Dendritic cell treated with granulocyte-macrophage colony-stimulating factor and Interleukin-4, amounts not matched to agents 40 ng/mL and 50 ng/mL, for 4 days (primary cell): ENCODE measurements around the gene DTNB.

Experiments
- H3K27ac Mint-ChIP-seq: one replicate; pipeline ENCODE4 v1.8.0; 2022; ENCODE audit warnings: mild to moderate bottlenecking, mixed read lengths
- H3K27me3 Mint-ChIP-seq: one replicate; pipeline ENCODE4 v1.8.0; 2022; ENCODE audit warnings: mild to moderate bottlenecking, mixed read lengths
- H3K36me3 Mint-ChIP-seq: one replicate; pipeline ENCODE4 v1.8.0; 2022; ENCODE audit warnings: low read depth, mixed read lengths
- H3K4me1 Mint-ChIP-seq: one replicate; pipeline ENCODE4 v1.8.0; 2022; ENCODE audit warnings: low read depth, mixed read lengths
- H3K4me3 Mint-ChIP-seq: one replicate; pipeline ENCODE4 v1.8.0; 2022; ENCODE audit warnings: mild to moderate bottlenecking, moderate library complexity, mixed read lengths
- H3K9me3 Mint-ChIP-seq: one replicate; pipeline ENCODE4 v1.8.0; 2022; ENCODE audit warnings: mixed read lengths
- intact Hi-C: fragments of 100-400 bp; cut with micrococcal nuclease; formaldehyde crosslinking; loops from one replicate; pipeline ENCODE4 v1.15.0; 2022

Gene DTNB

DNA sequence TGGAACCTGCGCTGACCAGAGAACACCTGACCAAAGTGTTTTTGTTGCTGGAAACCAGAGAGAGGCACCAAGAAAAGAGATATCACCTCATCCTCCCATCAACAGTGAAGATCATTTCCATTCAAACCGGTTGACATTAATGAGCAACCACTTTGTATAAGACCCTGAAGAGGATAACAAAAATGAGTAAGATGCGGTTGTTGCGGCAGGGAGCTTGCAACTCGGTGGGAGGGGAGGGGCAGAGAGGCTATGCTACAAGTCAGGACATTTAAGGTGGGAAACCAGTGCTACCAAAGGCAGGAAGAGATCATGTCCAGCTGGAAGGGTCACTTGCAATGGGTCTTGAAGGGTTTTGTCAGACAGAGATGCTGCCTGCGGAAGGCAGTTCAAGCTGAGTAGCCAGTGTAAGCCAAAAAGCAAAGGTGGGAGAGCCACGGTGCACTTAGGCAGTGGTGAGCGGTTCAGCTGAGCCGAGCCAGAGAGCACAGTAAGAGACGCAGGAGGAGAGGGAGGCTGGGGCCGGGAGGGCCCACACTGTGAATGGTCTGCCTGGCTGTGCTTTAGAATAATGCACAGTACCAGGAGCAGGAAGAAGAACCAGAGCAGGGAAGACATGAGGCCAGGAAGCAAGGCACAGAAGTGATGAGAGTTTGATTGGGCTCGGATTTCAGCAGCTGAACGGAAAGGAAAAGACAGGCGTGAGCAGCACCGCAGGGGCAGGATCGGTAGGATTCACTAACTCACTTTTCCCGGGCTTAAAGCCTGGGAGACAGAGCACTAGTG lies 24.4 kb upstream of the DTNB start:
- H3K9me3 Mint-ChIP-seq = no peaks in the 10 kb centered on the region
- H3K27ac Mint-ChIP-seq = no peak overlapping the region
- no peaks in the 10 kb centered on the region for H3K36me3 Mint-ChIP-seq
- intact Hi-C loops = no loop called here
- H3K27me3 Mint-ChIP-seq = no peaks in the 10 kb centered on the region
- no peaks in the 10 kb centered on the region for H3K4me1 Mint-ChIP-seq
- H3K4me3 Mint-ChIP-seq = no peak overlapping the region

DNA sequence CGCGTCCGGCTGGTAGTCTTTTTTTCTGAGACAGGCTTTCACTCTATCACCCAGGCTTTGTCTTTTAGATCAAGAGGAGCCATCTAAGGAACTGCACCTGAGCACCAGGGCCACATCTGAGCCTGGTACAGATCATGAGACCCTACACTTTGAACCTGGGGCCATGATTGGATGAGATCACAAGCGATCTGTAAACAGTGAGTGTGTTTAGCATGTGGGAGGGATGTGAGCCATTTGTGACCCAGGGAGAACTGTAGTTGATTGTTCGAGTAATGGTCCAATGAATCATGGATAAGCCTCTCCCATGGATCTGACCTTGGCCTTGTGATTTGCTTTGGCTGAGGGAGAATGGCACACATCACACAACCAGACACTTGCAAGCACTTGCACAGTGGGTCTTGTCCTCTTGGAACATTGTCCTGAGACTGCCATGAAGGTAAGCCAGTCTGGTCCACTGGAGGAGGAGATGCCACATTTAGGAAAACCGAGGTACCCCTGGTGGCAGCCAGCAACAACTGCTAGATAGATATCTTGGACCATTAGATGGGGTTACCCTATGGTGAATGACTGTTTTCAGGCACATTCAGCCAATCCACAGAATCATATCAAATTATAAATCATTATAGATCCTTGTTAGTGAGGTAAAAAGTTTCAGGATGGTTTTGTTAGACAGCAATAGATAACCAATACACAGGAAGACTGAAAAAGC lies 19.5 kb upstream of the DTNB start:
- intact Hi-C loops = no loop called here
- Mint-ChIP-seq H3K4me3 (no peak overlapping the region), H3K27me3 (no peaks in the 10 kb centered on the region), H3K36me3 (no peaks in the 10 kb centered on the region), H3K9me3 (no peaks in the 10 kb centered on the region), H3K4me1 (no peaks in the 10 kb centered on the region), H3K27ac (no peak overlapping the region)

DNA sequence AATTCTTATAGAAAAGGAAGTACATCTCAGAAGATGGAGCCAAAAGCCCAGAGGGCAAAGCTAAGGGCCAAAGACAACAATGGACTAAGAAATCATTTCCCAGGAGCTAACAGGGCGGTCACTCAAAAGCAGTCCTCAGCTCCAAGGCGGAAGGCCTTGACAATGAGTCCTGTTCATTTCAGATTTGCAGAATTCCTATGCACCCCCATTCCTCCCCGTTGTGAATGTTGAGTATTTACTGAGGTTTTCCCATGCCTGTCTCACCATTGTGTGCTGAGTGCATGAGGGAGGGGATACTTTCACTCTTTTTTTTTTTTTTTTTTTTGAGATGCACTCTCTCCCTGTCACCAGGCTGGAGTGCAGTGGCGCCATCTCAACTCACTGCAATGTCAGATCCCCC lies 18.8 kb upstream of the DTNB start:
- Mint-ChIP-seq H3K27ac (no peak overlapping the region), H3K4me1 (no peaks in the 10 kb centered on the region), H3K36me3 (no peaks in the 10 kb centered on the region), H3K4me3 (no peak overlapping the region), H3K27me3 (no peaks in the 10 kb centered on the region), H3K9me3 (no peaks in the 10 kb centered on the region)
- intact Hi-C loops = no loop called here

DNA sequence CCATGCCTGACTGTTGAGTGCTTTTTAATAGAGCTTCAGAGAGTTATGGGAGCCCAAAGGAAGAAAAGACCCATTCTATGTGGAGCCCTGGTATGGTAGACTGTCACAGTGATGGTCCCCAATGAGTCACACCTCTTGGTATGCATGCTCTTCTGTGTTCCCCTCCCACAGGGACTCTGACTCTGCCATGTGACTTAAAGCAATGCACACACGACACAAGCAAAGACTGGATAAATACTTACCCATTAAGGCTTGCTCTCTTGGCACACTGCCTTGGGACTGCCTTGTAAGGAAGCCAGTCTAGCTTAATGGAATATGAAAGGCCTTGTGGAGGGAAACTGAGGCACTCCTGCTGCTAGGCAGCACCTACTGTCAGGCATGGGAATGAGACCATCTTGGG lies 16.7 kb upstream of the DTNB start:
- H3K36me3 Mint-ChIP-seq = no peaks in the 10 kb centered on the region
- H3K4me1 Mint-ChIP-seq = no peaks in the 10 kb centered on the region
- H3K9me3 Mint-ChIP-seq = no peaks in the 10 kb centered on the region
- H3K4me3 Mint-ChIP-seq = no peak overlapping the region
- no peaks in the 10 kb centered on the region for H3K27me3 Mint-ChIP-seq
- H3K27ac Mint-ChIP-seq = no peak overlapping the region
- intact Hi-C loops = no loop called here

DNA sequence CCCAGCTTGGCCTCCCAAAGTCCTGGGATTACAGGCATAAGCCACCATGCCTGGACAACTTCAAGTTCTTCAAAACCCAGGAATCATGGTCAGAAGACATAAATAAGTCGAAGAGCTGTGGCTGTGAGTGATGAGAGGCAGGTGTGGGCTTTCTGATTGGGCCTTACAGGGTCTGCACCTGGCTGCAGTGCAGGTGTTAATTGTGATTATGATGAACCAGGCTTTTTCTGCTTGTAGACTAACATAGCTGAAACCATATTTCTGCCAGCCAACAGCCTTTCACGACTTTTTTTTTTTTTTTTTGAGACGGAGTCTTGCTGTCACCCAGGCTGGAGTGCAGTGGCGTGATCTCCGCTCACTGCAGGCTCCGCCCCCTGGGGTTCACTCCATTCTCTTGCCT lies 14.9 kb upstream of the DTNB start:
- Mint-ChIP-seq H3K9me3 (no peaks in the 10 kb centered on the region), H3K27me3 (no peaks in the 10 kb centered on the region), H3K27ac (no peak overlapping the region), H3K4me3 (no peak overlapping the region), H3K36me3 (no peaks in the 10 kb centered on the region), H3K4me1 (no peaks in the 10 kb centered on the region)
- intact Hi-C loops = no loop called here

DNA sequence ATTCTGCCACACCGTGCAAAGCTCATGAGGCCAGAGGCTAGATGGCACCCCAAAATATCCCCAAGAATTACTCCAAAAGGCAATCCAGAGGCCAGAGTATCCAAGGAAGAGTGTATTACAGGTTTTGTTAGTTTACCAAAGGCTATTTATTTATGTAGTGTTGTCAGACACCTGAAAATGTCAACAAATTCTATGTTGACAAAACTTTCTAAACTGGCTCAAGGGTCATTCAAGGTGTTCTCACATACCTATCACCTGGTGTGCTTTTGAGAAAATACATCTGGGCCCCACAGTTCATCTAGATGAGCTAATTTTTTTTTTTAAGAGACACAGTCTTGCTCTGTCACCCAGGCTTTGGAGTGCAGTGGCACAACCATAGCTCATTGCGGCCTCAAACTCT lies 12.4 kb upstream of the DTNB start:
- no peaks in the 10 kb centered on the region for H3K9me3 Mint-ChIP-seq
- H3K27ac Mint-ChIP-seq = no peak overlapping the region
- H3K36me3 Mint-ChIP-seq = no peaks in the 10 kb centered on the region
- H3K4me3 Mint-ChIP-seq = no peak overlapping the region
- H3K4me1 Mint-ChIP-seq = no peaks in the 10 kb centered on the region
- intact Hi-C loops = no loop called here
- H3K27me3 Mint-ChIP-seq = no peaks in the 10 kb centered on the region

DNA sequence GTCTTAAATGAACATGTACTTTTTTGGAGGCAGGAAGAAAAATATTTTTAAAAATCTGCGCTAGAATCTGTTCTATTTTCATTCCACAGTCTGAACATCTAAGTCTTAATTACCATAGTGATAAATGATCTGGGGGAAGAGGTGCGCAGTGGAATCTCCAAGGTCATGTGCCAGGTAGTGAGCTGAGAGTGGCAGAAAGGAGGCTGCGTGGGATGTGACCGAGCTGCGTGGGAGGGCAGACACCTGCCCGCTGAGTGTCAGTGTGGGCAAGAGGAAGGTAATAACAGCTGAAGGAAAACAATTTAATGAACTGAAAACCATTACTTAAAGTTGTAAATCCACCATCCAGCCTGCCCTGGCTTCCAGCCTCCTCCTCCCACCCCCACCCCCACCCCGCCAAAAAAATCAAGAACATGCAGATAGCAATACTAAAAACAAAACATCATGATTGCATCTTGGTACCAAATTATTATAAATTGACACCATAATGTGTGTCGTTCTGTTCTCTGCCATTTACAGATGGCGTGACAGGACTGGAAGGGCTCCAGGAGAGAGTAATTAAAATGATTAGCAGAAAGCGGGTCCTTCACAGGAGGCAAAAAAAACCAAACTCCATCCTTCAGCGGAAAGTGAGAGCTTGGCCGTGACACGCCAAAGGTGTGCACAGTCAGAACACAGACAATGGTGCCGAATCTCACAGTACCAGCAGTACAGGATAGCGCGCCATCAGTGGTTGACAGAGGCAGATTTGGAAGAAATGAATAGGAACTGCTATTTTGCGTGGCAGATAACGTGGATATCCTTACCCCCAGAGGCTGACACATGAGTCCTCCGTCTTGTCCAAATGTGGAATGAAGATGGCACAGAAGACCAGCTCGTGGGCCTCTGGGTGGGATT lies 11.4 kb upstream of the DTNB start:
- no peaks in the 10 kb centered on the region for H3K27me3 Mint-ChIP-seq
- no peaks in the 10 kb centered on the region for H3K4me1 Mint-ChIP-seq
- H3K4me3 Mint-ChIP-seq = no peak overlapping the region
- intact Hi-C loops = no loop called here
- no peaks in the 10 kb centered on the region for H3K36me3 Mint-ChIP-seq
- no peak overlapping the region for H3K27ac Mint-ChIP-seq
- no peaks in the 10 kb centered on the region for H3K9me3 Mint-ChIP-seq

DNA sequence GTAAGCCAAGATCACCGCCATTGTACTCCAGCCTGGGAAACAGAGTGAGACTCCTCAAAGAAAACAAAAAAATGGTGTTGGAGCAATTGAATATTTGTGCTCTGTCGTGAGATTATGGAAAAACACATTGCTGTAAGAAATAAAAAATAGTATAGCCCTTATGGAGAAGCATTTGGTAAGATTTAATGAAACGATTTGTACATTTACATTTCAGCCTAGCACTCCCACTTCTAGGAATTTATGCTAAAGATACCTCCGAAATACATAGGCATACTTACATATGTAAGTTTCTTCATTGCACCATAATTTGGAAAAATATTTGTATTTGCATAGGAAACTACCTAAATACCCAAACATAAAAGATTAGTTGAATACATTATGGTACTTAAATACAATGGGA lies 8.7 kb upstream of the DTNB start:
- H3K4me3 Mint-ChIP-seq = no peak overlapping the region
- H3K27me3 Mint-ChIP-seq = no peaks in the 10 kb centered on the region
- no peaks in the 10 kb centered on the region for H3K36me3 Mint-ChIP-seq
- H3K9me3 Mint-ChIP-seq = no peaks in the 10 kb centered on the region
- intact Hi-C loops = no loop called here
- no peaks in the 10 kb centered on the region for H3K4me1 Mint-ChIP-seq
- no peak overlapping the region for H3K27ac Mint-ChIP-seq

DNA sequence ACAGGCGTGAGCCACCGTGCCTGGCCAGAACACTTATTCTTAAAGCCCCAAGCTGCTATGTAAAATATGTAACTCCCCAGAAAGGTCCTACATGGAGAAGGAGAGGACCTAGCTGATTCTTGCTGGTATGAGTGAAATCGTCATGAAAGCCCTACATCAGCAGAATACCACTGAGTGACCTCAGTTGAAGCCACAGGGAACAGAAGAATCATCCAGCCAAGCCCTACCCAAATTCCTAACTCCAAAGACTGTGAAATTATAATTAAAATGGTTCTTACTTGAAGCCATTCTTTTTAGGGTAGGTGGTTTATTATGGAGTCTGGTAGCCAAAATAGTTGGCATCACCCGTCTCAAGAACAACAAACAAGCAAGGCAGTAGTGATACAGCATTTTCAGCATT lies 4.5 kb upstream of the DTNB start:
- peaks cover 10% of the 10 kb centered on the region for H3K36me3 Mint-ChIP-seq
- peaks cover 24% of the 10 kb centered on the region for H3K4me1 Mint-ChIP-seq
- H3K9me3 Mint-ChIP-seq = no peaks in the 10 kb centered on the region
- H3K27me3 Mint-ChIP-seq = peaks cover 14% of the 10 kb centered on the region
- intact Hi-C loops = no loop called here
- no peak overlapping the region for H3K27ac Mint-ChIP-seq
- H3K4me3 Mint-ChIP-seq = no peak overlapping the region

DNA sequence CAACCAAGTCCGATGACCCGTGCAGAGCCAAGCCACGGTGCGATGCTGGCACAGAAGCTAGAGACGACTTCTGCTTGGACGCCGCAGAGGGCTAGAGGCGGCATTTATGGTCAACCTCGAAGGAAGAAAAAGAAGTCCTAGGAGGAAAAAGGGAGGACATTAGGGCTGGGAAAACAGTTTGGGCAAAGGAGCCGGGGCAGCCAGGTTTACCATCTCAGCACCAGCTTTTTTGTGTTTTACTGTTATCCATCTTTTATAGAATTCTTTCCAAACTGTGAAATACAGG lies 643 bp upstream of the DTNB start:
- Mint-ChIP-seq H3K36me3 (peaks cover 10% of the 10 kb centered on the region), H3K27me3 (peaks cover 33% of the 10 kb centered on the region), H3K9me3 (no peaks in the 10 kb centered on the region), H3K4me3 (peak overlapping the region; percentile 81), H3K4me1 (peaks cover 38% of the 10 kb centered on the region), H3K27ac (peak overlapping the region; percentile 83)
- intact Hi-C loops = no loop called here

DNA sequence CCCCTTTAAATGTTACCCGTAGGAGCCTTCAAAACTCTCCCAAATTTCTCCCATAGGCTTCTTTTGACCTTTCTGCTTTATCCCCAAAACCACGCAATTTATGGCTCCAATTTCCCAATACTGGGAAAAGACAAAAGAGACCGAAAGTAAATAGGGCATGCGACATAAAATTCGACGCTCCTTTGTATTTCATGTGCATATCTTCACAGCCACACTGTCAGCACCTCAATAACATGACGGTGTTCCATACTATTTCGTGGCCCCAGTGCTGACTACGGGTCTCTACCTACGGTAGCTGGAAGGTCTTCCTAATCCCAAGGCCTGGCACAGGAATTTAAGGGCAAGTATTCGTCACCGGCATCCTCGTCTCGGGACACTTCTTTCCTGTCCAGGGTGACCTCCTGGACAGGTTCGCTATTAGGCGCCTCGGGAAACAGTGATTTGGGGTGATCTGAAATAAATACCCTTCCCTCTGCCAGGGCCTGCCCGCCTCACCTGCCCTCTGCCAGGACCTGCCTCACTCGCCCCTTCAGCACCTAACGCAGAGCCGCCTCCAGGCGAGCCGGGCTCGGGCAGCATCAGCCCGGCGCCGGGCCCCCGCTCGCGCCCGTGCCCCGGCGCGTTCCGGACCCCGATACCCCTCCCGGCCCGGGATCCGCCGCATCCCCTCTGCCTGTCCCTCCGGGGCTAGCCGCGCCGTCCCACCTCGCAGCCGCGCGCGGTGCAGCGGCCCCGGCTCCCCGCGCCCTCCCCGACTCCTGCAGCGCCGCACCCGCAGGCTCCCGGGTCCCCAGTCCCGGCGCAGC lies 680 bp downstream of the DTNB start:
- Mint-ChIP-seq H3K27ac (peak overlapping the region; percentile 83), H3K9me3 (no peaks in the 10 kb centered on the region), H3K4me3 (peak overlapping the region; percentile 82), H3K4me1 (peaks cover 38% of the 10 kb centered on the region), H3K27me3 (peaks cover 33% of the 10 kb centered on the region), H3K36me3 (peaks cover 10% of the 10 kb centered on the region)
- intact Hi-C loops = no loop called here

DNA sequence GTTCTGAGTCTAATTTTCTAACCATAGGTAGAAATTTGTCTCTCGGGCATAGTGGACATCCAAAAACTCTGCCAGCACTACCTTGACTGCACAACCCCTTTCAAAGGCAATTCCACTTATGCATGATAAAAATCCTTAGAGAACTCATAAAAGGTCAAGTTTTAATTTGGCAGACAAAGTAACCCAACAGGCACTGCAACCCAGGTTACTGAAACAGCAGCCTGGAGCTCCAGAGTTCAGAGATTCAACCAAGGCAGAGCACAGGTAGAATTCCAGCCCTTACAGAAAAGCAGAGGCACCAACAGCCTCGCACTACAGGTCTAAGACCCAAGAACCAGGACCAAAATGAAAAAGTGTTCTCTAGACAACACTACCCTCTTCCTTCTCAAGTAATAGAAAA lies 1.8 kb downstream of the DTNB start:
- Mint-ChIP-seq H3K9me3 (no peaks in the 10 kb centered on the region), H3K36me3 (peaks cover 10% of the 10 kb centered on the region), H3K27me3 (peaks cover 33% of the 10 kb centered on the region), H3K4me3 (peak overlapping the region; percentile 5), H3K27ac (no peak overlapping the region), H3K4me1 (peaks cover 38% of the 10 kb centered on the region)
- intact Hi-C loops = no loop called here

DNA sequence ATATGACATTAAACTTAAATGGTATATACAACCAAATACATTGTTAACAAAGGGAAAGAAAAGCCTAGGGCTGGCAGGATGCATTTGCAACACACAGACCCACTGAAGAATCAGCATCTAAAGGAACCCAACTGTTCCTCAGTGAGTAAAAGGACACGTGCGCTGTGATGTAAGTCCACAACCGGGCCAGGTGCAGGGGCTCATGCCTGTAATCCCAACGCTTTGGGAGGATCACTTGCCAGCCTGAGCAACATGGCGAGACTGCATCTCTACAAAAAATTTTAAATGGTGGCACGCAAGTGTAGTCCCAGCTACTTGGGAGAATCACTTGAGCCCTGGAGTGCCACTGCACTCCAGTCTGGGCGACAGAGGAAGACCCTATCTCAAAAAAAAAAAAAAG lies 3.9 kb downstream of the DTNB start:
- H3K36me3 Mint-ChIP-seq = peaks cover 10% of the 10 kb centered on the region
- no peak overlapping the region for H3K27ac Mint-ChIP-seq
- H3K4me1 Mint-ChIP-seq = peaks cover 30% of the 10 kb centered on the region
- H3K27me3 Mint-ChIP-seq = peaks cover 19% of the 10 kb centered on the region
- intact Hi-C loops = no loop called here
- H3K4me3 Mint-ChIP-seq = no peak overlapping the region
- H3K9me3 Mint-ChIP-seq = no peaks in the 10 kb centered on the region

DNA sequence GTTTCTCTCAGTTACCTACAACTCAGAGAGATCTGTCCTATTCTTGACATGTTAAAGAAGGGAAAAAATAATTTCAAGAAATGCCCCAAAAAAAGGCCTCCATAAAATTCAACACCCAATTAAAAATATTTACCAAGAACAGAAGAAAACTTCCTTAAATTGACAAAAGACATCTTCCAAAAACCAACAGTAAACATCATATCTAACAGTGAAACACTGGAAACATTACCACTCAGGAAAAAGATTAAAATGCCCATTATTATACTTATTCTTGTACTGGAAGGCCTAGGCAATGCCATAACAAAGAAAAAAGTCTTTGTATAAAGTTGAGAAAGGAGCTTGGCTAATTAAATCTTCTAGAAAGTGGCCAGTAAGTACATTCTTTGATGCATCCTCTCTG lies 7.2 kb downstream of the DTNB start:
- no peak overlapping the region for H3K27ac Mint-ChIP-seq
- peaks cover 6% of the 10 kb centered on the region for H3K27me3 Mint-ChIP-seq
- H3K9me3 Mint-ChIP-seq = no peaks in the 10 kb centered on the region
- H3K36me3 Mint-ChIP-seq = no peaks in the 10 kb centered on the region
- H3K4me1 Mint-ChIP-seq = peaks cover 9% of the 10 kb centered on the region
- H3K4me3 Mint-ChIP-seq = no peak overlapping the region
- intact Hi-C loops = no loop called here
